Activated CD4-positive, alpha-beta T cell treated with anti-CD3 and anti-CD28 coated beads, Interleukin-2, amount 50 U/mL, for 48 hours (primary cell): ENCODE measurements around the gene EEF1E1.
"Not testable (repeated sequence)": the region's sequence is repeated elsewhere in the genome, so short reads cannot be mapped to it uniquely, and the experiment has no call there.

ENCODE experiments used
- DNase-seq, 2 experiments: peaks; one replicate each; pipeline ENCODE4 v3.0.0-alpha.2; 2020

The EEF1E1 gene

DNA sequence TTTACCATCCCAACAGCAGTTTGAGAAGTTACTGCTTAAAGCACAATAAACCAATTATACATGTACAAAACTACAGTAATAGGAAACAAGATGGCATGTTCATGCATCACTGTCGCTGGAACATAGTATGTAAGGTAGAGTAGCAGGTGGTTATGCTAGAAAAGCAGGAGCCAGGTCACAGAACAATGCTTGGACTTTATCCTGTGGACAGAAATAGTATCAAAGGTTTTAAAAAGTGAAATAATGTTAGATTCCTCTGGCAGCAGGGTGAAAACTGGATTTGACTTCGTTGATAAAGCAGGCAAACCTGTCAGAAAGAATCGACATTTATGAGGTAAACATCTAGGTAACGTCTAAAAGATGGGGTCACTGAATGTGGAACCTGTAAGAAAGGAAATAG is 40.6 kb downstream of the EEF1E1 start:
- no peak for DNase-seq

DNA sequence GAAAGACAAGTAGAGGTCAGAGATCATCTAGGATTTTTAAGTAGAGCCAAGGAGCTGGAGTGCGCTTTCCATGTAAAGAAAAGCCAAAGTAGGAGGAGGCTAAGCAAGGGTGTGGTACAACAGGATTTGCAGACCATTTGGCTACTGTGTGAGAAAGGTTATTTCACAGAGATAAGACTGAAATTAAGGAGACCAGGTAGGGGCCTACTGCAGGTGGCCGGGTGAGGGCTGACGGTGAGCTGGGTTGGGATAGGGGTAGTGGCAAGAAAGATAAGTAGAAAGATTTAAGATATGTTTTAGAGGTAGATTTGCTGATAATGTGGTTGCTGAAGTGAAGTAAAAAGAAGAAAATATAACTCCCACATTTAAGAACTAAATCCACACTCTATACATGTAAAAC is 42.0 kb downstream of the EEF1E1 start:
- DNase-seq, result no peak

DNA sequence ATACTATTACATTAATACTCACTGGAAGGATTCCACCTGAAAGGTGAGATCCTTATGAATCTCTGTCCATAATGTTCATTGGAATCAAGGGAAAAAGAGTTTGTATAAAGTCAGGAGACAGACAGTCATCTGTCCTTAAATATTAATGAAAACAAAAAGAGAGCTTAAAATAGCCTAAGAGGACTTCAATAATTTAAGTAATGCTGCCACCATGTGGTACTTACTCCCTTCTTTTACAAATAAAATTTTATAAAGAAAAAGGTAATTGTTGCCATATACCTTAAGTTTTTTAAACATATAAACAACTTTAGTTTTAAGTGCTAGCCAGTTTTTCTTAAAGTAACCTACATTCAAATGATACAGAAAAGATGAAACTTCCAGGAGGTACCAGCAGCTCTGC is 43.2 kb downstream of the EEF1E1 start:
- DNase-seq, result no peak

DNA sequence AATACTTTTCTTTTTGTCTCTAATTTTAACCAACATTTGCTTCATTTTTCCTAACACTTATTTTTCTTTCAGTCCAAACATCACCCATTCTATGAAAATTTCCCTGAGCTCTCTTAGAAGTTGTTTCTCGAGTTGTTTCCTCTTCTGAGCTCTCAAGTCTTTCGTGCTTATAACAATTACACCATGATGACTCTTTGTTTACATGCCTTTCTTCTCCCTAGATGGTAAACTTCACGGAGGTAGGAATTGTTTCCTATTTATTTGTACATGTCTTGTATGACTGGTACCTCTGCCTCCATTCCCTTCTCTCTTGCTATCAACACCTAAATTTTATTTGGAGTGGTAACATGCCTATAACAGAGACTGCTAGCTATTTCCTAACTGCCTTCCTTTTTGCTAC is 44.6 kb downstream of the EEF1E1 start:
- DNase-seq, result no peak

DNA sequence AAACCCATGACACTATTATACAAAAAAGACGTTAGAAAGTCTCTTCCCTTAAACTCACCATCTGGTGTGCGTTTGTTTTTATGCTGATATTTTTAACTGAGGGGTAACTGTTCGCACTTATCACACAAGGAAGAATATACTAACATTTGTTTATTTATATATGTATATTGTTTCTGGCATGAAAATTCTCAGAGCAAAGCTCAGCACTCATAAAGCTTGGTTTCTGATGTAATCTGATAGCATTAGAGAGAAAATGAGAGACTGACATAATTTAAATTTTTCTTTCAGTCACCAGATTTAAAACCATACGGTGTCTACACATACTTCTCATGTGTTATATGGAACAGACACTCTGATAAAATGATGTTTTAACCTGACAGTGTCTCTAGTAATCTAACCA is 45.1 kb downstream of the EEF1E1 start:
- no peak for DNase-seq

DNA sequence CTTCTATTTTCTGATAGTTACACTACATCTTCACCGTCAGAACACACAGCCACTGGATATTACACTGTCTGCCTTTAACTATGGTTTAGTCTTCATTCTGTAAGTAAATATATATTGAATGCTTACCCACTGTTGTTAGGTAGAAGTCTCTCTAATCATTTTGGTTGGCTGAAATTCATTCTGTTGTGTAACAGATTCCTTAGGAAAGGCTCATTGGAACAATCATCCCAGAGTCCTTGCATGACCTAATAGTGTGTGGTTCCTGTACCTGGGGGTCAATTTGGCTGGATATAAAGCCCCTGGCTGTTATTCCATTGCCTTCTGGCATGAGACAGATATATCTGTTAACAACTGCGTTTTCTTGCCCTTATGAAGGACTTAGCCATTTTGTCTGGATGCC is 48.1 kb downstream of the EEF1E1 start:
- DNase-seq, result no peak

DNA sequence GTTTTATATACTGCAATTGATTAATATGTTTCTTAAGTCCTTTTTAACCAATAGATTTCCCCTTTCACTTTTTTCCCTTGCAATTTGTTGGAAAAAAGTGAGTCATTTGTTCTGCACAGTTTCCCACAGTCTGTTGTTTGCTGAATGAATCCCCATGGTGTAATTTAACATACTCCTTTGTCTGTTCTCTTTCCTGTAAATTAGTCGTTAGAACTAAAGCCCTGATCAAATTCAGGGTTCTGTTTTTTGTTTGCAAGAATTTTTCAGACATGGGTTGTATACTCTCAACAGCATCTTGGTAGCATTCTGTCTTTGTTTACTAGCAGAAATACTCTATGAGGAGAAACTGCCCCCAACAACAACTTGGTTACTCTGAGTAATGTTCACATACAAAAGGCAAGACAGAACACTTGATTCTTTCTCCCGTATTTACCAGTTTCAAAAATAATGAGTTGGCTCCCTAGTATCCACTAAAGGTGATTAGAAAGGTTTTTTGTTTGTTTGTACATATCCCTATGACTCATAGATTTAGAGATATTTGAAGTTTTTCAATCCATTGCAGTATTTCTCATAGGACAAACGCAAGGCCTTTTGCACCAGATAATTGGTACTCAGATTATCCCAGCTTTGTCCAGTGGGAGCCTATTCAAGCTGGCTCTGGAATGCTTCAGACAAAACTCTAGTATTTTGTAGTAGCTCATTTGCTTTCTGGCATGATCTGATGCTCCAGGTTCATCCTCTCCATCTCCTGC is 54.6 kb downstream of the EEF1E1 start:
- DNase-seq, result no peak

DNA sequence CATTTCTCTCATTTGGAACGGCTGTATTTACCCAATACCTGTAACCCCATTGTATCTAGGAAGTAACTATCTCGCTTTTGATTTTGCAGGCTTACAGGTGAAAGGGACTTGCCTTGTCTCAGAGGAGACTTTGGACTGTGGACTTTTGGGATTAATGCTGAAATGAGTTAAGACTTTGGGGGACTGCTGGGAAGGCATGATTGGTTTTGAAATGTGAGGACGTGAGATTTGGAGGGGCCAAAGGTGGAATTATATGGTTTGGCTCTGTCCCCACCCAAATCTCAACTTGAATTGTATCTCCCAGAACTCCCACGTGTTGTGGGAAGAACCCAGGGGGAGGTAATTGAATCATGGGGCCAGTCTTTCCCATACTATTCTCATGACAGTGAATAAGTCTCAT is 56.6 kb downstream of the EEF1E1 start:
- not testable (repeated sequence) for DNase-seq

DNA sequence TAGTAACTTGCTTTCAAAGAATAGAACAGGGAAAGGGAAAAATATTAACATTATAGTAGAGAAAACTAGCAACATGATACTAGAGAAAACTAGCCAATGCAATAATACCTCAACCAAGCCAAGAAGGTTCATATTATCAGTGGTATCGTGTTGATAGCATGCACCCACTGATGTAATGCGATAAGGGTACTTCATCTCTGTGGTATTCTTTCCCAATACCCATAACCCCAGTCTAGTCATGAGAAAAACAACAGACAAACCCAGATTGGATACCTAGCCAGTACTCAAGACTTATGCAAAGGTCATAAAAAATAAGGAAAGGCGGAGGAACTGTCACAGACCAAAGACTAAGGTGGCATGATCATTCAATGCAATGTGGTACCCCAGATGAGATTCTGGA is 59.1 kb downstream of the EEF1E1 start:
- no peak for DNase-seq

DNA sequence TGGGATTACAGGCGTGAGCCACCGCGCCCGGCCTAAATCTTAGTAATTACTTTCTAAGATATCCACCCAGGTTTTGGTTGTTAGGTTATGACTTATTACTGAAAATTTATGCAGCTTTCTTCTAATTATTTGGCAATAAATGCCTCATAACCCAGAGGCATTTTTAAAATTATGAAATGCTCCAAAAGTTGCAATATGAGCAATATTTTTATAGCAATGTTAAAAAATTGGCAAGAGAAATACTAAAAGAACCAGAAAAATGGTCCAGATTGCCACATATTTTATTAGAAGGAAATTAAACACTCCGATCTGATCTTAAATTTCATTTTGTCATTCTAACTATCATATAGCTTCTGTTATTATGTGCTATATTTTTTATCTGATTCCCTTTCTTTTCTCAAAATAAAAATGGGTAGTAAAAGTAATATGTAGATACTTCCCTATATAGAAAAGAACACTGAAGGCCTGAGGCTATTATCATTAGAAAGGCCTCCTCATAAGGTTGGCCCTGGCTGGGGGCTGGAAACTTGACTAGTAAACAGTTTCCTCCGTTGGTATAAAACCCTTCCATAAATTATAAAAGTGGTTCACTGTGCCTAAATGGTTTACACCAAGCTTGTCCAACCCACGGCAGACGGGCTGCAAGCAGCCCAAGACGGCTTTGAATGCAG is 60.3 kb downstream of the EEF1E1 start:
- no peak for DNase-seq

DNA sequence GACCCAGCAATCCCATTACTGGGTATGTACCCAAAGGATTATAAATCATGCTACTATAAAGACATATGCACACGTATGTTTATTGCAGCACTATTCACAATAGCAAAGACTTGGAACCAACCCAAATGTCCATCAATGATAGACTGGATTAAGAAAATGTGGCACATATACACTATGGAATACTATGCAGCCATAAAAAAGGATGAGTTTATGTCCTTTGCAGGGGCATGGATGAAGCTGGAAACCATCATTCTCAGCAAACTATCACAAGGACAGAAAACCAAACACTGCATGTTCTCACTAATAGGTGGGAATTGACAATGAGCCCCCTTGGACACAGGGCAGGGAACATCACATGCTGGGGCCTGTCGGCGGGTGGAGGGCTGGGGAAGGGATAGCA is 68.2 kb downstream of the EEF1E1 start:
- not testable (repeated sequence) for DNase-seq

DNA sequence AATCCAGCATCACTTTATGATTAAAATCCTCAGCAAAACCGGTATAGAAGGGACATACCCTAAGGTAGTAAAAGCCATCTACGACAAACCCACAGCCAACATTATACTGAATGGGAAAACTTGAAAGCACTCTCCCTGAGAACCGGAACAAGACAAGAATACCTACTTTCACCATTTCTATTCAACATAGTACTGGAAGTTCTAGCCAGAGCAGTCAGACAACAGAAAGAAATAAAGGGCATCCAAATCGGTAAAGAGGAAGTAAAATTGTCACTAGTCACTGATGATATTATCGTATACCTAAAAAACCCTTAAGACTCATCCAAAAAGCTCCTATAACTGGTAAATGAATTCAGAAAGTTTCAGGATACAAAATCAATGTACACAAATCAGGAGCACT is 71.4 kb downstream of the EEF1E1 start:
- no peak for DNase-seq
